CD14-positive monocyte (primary cell): ENCODE measurements around the gene ZDHHC5. TPM values are rescaled to one million over a fixed set of nuclear protein-coding genes. Genes with fewer than 3 reads are reported as not detected.

Experiments used
- DNase-seq, 3 donors: peaks; one replicate each; pipeline ENCODE4 v3.0.0-alpha.2; 2011 to 2022
- H2AFZ ChIP-seq: 2 replicates; pipeline ENCODE4 v1.6.0; 2012; ENCODE audit warnings: mild to moderate bottlenecking, low read depth, low read length, inconsistent platforms; ENCODE audit not compliant: insufficient read depth, poor library complexity, severe bottlenecking
- H3K27ac ChIP-seq, 2 donors: 1 replicate in 1 of 2; 2 replicates in 1 of 2; pipeline ENCODE4 v1.5.1; 2012 to 2013; ENCODE audit warnings: low read length in 2 of 2, control low read depth in 1 of 2, inconsistent platforms in 1 of 2, low read depth in 1 of 2, mild to moderate bottlenecking in 1 of 2
- H3K27me3 ChIP-seq, 2 donors: one replicate each; pipeline versions ENCODE4 v1.6.0 to v1.6.1; 2011 to 2013; ENCODE audit warnings: low read length in 2 of 2; ENCODE audit not compliant: control insufficient read depth in 2 of 2, insufficient read depth in 2 of 2
- H3K36me3 ChIP-seq, 2 donors: replicated peaks in 1 of 2; 1 replicate in 1 of 2; 2 replicates in 1 of 2; pipeline versions ENCODE4 v1.5.1 to v1.6.1; 2012 to 2013; ENCODE audit warnings: low read length in 2 of 2, control low read depth in 1 of 2, inconsistent platforms in 1 of 2, mild to moderate bottlenecking in 1 of 2; ENCODE audit not compliant: insufficient read depth in 2 of 2, control insufficient read depth in 1 of 2
- H3K4me1 ChIP-seq, 2 donors: 1 replicate in 1 of 2; 2 replicates in 1 of 2; pipeline versions ENCODE4 v1.5.1 to v1.6.1; 2012 to 2013; ENCODE audit warnings: low read length in 2 of 2, control low read depth in 1 of 2, inconsistent platforms in 1 of 2, mild to moderate bottlenecking in 1 of 2, moderate library complexity in 1 of 2; ENCODE audit not compliant: insufficient read depth in 2 of 2, control insufficient read depth in 1 of 2
- H3K4me2 ChIP-seq: replicated peaks from 2 replicates; pipeline ENCODE3; 2012; ENCODE audit warnings: low read length, moderate library complexity, mild to moderate bottlenecking; ENCODE audit not compliant: poor library complexity, severe bottlenecking; ENCODE audit errors: extremely low read depth
- H3K4me3 ChIP-seq, 3 experiments: fragments of 200-600 bp in 1 of 3; sonication (generic) in 1 of 3; replicated peaks in 1 of 3; 1 replicate in 2 of 3; 2 replicates in 1 of 3; pipeline ENCODE4 v1.5.1; 2011 to 2013; ENCODE audit warnings: low read length in 3 of 3, mild to moderate bottlenecking in 3 of 3, control low read depth in 2 of 3, low read depth in 2 of 3, inconsistent platforms in 1 of 3, moderate library complexity in 1 of 3
- H3K79me2 ChIP-seq: 2 replicates; pipeline ENCODE4 v1.6.0; 2012; ENCODE audit warnings: mild to moderate bottlenecking, control low read depth, inconsistent platforms, low read length, moderate library complexity; ENCODE audit not compliant: insufficient read depth
- H3K9ac ChIP-seq: 2 replicates; pipeline ENCODE4 v1.6.0; 2017; ENCODE audit warnings: low read length, mild to moderate bottlenecking; ENCODE audit not compliant: insufficient read depth, poor library complexity, severe bottlenecking
- H3K9me3 ChIP-seq, 2 donors: replicated peaks in 1 of 2; 1 replicate in 1 of 2; 2 replicates in 1 of 2; pipeline versions ENCODE4 v1.5.1 to v1.6.1; 2012 to 2013; ENCODE audit warnings: low read length in 2 of 2, control low read depth in 1 of 2; ENCODE audit not compliant: control insufficient read depth in 1 of 2, insufficient read depth in 1 of 2
- H4K20me1 ChIP-seq: 2 replicates; pipeline ENCODE4 v1.6.0; 2012; ENCODE audit warnings: mild to moderate bottlenecking, low read length, control low read depth, moderate library complexity; ENCODE audit not compliant: insufficient read depth
- H3K27ac Mint-ChIP-seq, 7 donors: one replicate each; pipeline ENCODE4 v1.8.0; 2020; ENCODE audit warnings: mild to moderate bottlenecking in 7 of 7, mixed read lengths in 7 of 7, moderate library complexity in 6 of 7, inconsistent platforms in 2 of 7
- H3K27me3 Mint-ChIP-seq, 3 donors: one replicate each; pipeline ENCODE4 v1.8.0; 2021 to 2022; ENCODE audit warnings: low read depth in 3 of 3, mild to moderate bottlenecking in 3 of 3, mixed read lengths in 3 of 3, moderate library complexity in 3 of 3, inconsistent platforms in 1 of 3
- H3K36me3 Mint-ChIP-seq, 2 donors: one replicate each; pipeline ENCODE4 v1.8.0; 2020; ENCODE audit warnings: mixed read lengths in 2 of 2, inconsistent platforms in 1 of 2, mild to moderate bottlenecking in 1 of 2
- H3K4me1 Mint-ChIP-seq: one replicate; pipeline ENCODE4 v1.8.0; 2020; ENCODE audit warnings: mild to moderate bottlenecking, mixed read lengths
- H3K4me3 Mint-ChIP-seq, 2 donors: one replicate each; pipeline ENCODE4 v1.8.0; 2020; ENCODE audit warnings: mild to moderate bottlenecking in 2 of 2, mixed read lengths in 2 of 2, moderate library complexity in 1 of 2
- H3K9me3 Mint-ChIP-seq, 7 donors: one replicate each; pipeline ENCODE4 v1.8.0; 2020 to 2022; ENCODE audit warnings: mixed read lengths in 7 of 7, mild to moderate bottlenecking in 6 of 7, moderate library complexity in 6 of 7, inconsistent platforms in 2 of 7
- CTCF ChIP-seq: fragments of 200-600 bp; IDR thresholded peaks from one replicate; pipeline ENCODE4 v1.8.0; 2022; ENCODE audit warnings: antibody characterized with exemption, mild to moderate bottlenecking
- WGBS: methylation state at CpG from one replicate; pipeline ENCODE4 v1.1.5; 2013; ENCODE audit warnings: missing lambda C conversion rate; ENCODE audit not compliant: insufficient coverage; 5-methylcytosine and 5-hydroxymethylcytosine counted together
- intact Hi-C, 2 donors: fragments of 100-400 bp; cut with micrococcal nuclease; formaldehyde crosslinking; loops; one replicate each; pipeline versions ENCODE4 v1.15.0 to v1.15.1; 2023
- polyA plus RNA-seq, 3 donors: library from polyadenylated mRNA; depleted of rRNA in 1 of 3; unstranded in 2 of 3; stranded (reverse) in 1 of 3; fragments of 300-500 nt in 2 of 3; fragments of >200 nt in 1 of 3; fragmentation: Illumina TruSeq in 2 of 3; gene quantifications; 1 replicate in 2 of 3; 2 replicates in 1 of 3; pipeline ENCODE4 v1.2.3, GENCODE V29; 2012 to 2021

The ZDHHC5 gene
- polyA plus RNA-seq, 3 donors: 28.6 to 37.9 (median 31.8) TPM

DNA sequence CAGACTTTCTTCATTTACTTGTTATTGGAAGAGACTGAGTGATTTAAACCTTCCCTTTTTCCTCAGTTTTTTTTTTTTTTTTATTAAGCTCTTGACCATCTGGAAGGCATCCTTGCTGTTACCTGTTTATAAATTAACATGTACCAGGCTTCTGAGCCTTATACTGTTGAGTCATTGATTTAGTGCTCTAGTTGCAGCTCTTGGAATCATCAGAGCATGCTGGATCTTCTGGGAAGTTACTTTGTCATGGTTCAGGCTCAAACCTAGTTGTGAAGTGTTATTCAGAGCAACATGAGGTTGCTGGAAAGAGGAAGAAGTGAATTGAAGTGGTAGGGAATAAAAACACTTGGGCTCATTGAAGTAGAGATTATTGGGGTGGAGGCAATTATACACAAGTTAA, 6.3 kb downstream of the ZDHHC5 start:
- Mint-ChIP-seq H3K4me1 (peaks cover 17% of the 10 kb centered on the region), H3K36me3 (peaks cover 56 to 60% of the 10 kb centered on the region in 2 donors), H3K27ac (peak overlapping the region in 2 of 7 donors; percentile 3 to 28), H3K4me3 (no peak overlapping the region), H3K27me3 (peaks cover 0 to 1% (median 0%) of the 10 kb centered on the region in 3 donors), H3K9me3 (no peaks in the 10 kb centered on the region)
- Histone ChIP-seq H3K27me3 (no peaks in the 10 kb centered on the region), H3K36me3 (peaks cover 49 to 78% of the 10 kb centered on the region in 2 donors), H2AFZ (no peak overlapping the region), H3K4me3 (no peak overlapping the region), H3K79me2 (peaks cover 98% of the 10 kb centered on the region), H3K4me2 (no peak overlapping the region), H3K9me3 (no peaks in the 10 kb centered on the region), H3K27ac (peak overlapping the region in 1 of 2 donors; percentile 9), H3K9ac (no peak overlapping the region), H4K20me1 (peaks cover 99% of the 10 kb centered on the region), H3K4me1 (peaks cover 4 to 6% of the 10 kb centered on the region in 2 donors)
- intact Hi-C loops: no loop called here
- no peak for TF ChIP-seq CTCF
- no peak for DNase-seq

GRCh38 chr11:57675176-57675941, 7.4 kb downstream of the ZDHHC5 start:
- Mint-ChIP-seq H3K36me3 (peaks cover 61 to 70% of the 10 kb centered on the region in 2 donors), H3K27ac (no peak overlapping the region), H3K27me3 (peaks cover 0 to 1% (median 0%) of the 10 kb centered on the region in 3 donors), H3K4me1 (peaks cover 10% of the 10 kb centered on the region), H3K9me3 (no peaks in the 10 kb centered on the region), H3K4me3 (no peak overlapping the region)
- H3K79me2 ChIP-seq: peaks cover 98% of the 10 kb centered on the region
- 88% methylated on average over 1 of the region's 3 CpGs for WGBS
- H3K4me2 ChIP-seq: no peak overlapping the region
- no peak overlapping the region for H3K4me3 ChIP-seq
- no peaks in the 10 kb centered on the region for H3K27me3 ChIP-seq
- H3K9ac ChIP-seq: no peak overlapping the region
- no peaks in the 10 kb centered on the region for H3K9me3 ChIP-seq
- H2AFZ ChIP-seq: no peak overlapping the region
- peak overlapping the region in 1 of 2 donors; percentile 18 for H3K27ac ChIP-seq
- no peak for TF ChIP-seq CTCF
- H3K4me1 ChIP-seq: no peaks in the 10 kb centered on the region
- H4K20me1 ChIP-seq: peaks cover 99% of the 10 kb centered on the region
- no peak for DNase-seq
- peaks cover 58 to 89% of the 10 kb centered on the region in 2 donors for H3K36me3 ChIP-seq
- intact Hi-C loops: no loop called here
